ENCODE results near the gene ARSG.

Gene ARSG

DNA sequence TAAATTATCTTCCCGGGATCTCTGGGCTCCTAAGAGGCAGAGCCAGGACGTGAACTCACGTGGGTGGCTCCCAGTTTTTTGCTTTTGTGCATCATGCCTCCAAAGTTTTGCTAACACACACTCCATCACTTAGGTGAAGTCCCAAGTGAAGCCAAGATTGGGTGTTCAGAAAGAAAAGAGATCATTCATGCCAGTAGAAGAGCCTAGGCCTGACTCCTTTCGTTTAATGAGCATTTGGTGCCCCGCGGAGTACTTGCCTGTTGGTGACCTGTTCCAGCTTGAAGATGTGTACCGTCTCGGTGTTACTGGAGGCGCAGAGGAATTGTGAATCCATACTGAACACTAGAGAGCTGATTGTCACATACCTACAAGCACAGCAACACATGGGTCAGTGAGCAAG, 141.9 kb downstream of the ARSG start:
- DNase-seq = no peak

DNA sequence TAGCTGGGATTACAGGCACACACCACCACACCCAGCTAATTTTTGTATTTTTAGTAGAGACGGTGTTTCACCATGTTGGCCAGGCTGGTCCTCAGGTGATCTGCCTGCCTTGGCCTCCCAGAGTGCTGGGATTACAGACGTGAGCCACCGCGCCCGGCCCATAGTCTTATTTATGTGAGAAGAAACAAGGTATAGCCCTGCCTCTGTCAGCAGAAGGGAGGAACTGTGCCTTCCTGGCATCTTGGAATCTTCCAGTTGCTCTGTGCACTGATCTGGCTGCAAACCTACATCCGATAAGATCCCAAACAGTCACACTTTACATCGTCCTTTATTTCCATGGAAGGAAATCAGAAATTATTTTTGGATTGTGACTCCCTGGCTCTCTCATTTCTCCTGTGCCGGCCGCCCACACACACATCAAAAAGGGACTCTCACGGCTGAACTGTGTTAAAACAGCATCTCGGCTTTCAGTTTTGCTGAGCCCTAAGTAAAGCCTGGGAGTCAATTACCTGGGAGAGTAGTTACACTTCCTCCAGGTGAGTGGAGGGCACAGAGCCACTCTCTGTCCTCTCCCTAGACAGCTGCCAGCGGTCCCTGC, 142.7 kb downstream of the ARSG start:
- DNase-seq = no peak

DNA sequence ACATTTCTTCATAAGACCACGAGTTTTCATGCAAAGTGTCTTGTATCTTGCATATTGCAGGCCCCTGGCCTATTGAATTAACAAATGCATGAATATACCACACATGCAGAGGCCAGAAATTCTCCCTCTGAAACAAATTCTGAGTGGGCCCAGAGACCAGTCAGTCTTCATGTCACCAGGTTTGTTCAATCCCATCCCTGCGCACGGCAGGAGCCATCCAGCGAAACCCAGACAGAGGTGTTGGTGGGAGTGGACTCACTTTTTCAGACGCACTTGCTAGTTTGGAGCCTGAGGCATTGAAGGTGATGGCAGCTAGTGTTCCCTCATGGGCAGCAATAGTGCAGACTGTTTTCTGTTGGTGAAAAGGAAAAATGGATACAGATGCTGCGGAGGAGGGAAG, 144.1 kb downstream of the ARSG start:
- DNase-seq = no peak

DNA sequence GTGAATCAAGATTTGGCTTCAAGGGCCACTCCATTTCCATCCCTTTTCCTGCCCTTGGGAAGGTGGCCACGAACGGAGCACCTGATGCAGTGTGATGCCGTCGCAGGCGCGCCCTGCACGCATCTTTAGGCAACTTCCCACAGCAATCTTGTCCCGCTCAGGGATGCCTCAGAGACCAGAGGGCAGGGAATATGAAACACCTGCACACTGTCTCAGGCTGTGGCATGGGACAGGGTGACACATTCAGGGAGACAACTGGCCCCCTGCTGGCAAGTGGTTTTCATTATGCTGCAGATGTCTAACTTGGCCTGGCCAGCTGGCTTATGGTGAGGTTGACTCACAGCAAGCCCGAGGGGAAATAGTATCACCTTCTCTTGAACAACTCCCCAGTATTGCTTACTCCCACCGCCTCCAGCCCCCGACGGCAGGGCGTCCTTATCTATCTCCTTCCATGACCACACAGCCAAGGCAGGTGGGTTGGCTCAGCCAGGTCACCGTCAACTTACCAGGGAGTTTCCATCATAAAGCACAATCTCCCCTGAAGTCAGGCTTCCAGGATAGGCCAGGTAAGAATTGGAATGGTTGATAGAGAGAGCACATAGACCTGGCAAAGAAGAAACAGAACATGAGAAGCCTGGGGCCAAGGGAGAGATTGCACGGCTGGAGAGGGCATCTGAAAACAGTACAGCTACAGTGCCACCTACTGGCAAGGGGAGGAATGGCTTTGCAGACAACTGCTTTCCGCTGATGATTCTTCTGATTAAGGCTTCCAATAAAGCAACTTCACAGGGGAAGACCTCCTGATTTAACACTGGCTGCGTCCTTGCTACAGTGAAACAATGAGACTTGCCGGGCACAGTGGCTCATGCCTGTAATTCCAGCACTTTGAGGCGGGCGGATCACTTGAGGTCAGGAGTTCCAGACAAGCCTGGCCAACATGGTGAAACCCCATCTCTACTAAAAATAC, 144.9 kb downstream of the ARSG start:
- DNase-seq = peak; percentile 33

DNA sequence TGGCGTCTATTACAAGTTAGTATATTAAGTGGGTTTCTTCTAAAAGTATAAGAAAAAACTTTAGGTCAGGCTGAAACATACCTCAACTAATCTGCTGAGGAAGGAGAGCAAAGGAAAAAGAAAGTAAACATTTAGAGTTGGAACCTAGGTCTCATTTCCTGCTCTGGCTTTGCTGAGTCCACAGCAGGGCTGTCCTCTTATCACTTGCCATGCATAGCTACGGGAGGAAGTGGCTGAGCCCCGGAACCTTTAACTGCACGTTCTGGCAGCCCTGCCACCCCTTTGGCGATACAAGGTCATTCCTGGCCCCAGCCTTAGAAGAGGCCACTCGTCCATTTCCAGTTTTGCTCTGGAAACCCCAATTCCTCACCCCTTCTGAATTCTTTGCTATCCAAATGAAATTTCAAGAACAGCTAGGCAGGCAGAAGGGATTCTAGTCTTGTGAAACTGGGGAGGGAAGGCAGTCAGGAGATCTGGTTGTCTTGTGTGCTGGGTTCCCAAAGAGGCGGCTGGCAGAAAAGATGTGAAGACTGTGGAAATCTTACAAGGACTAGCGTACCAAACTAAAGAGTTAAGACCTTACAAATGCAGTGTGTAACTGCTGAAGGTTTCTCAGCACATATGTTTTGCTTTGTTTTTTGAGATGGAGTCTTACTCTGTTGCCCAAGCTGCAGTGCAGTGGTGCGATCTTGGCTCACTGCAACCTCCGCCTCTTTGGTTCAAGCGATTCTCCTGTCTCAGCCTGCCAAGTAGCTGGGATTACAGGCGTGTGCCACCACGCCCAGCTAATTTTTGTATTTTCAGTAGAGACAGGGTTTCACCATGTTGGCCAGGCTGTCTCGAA, 146.9 kb downstream of the ARSG start:
- DNase-seq = no peak

DNA sequence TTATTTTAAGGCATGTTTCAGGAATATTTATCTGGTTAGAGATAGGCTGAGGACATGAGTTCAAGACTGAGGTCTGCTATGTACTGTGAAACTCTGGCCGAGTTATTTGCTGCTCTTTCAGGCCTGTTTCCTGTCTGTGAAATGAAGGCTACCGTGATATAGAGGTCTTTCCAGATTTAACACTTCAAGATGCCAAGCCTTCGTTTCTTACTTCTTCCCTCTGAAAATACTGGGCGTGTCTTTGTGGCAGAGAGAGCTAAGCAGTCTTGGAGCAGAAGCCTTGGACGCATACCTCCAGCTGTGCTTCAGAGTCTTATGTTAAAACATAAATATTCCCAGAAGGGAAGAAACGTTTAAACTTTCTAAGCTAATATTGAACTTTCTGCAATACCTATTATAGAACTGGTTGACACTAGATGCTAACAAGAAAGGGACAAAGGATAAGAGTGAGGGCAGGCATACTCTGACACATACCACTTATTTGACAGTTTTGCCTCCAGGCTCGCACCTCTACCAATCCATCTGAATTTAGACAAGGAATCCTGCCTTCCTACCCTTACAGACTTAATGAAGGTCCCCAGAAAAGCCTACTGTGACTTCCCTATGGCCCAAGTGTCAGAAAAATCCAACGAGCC, 148.5 kb downstream of the ARSG start:
- no peak for DNase-seq

DNA sequence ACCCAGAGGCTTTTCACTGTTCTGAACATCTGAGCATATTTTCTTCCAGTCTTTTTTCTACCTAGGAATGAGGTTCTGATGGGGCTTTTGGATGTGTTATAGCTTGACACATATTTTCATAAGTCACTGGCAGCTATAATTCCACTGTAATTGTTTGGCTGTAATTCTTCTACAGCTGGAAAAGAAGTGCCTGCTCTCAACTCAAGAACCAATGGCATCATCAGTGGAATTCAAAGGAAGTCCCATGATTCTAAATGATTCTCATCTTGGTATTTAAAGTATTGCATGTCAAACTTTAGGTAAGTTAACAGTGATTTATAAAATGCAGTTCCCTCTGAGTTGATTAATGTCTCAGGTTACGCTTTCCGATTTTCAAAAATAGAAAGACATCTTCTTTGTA, 149.2 kb downstream of the ARSG start:
- DNase-seq = no peak

DNA sequence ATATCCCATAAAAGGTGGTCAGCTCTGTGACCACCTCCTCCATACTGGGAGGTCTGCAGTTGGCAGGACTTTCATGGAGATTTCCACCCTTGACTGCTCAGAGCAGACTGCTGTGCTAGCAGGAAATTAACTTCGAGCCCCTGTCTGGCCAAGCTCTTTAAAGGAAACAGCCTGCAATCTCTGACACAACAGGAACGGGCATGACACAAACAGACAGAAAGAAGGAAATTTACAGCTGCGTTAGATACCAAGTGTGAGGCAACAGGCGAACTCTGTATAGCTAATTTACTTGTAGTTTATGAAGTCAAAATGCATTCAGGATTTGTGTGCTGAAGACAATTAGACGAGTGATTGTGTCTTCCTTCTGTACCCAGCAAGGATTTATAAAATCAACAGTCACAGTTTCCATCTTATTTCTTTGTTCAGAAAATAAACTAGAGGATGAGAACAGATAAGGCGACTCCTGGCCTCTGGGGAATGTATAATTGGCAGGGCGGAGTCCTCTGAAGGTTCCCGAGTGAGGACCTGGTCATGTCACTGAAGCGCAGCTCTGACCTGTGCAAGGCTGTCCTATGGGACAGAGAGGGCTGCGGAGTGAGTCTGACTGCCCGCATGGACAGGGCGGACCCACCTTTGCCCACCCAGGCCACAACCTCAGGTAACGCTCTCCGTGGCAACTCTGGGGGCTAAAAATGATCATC, 149.9 kb downstream of the ARSG start:
- DNase-seq = no peak

DNA sequence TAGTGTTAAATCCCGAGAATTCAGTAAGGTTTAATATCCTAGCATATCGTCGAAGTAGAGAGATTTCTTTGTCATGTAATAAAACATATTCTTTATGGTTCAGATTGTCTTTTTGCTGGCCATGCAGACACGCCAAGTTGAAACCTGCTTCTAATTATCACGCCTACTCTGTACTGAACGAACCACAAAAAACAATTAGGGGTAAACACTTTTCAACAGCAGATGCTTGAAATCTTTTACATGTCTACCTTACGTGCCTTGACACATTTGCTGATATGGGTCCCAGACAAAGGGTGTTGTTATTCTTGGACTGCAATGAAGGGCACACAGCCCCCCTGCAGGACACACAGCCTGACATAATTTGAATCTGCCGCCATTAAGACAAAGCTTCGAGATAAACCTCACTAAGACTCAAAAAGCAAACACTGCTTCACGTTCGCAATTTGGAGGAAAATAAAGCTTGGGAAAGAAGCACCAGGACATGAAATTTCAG, 152.7 kb downstream of the ARSG start:
- no peak for DNase-seq

DNA sequence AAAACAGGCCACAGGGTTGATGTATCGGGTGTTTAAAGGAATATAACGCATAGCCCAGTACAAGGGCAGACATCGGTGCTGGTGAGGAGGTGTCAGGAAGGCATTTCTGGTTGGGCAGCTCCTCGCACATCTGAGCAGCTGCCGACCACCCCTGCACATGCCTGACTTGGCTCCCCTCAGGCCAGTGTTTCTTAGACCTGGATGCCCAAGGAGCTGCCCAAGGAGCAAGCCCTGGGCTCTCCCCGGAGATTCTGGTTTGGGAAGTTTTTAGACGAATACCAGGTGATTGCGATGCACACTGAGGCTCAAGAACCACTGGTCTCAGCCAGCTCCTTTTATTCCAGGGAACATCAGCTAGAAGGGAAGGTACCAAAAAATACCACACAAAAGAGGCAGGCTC, 154.4 kb downstream of the ARSG start:
- DNase-seq = no peak

DNA sequence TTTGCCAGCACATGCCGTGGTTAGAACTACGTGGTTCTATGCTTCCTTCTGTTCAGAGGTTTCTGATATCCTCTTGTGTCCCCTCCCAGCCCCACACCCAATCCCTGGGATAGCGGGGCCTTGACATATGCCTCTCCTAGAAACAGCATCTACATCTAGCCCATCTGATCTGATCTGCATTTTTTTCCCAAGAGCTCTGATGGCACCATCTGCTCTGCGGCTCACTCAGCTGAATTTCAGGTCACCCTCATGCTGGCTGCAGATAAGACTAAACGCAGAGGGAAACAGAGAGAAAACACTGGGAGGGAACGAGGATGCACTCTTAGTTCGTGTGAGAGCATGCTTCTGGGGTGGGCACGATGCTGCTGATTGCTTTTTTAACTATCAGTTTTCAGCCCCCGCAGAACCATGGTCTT, 155.3 kb downstream of the ARSG start:
- DNase-seq = no peak

DNA sequence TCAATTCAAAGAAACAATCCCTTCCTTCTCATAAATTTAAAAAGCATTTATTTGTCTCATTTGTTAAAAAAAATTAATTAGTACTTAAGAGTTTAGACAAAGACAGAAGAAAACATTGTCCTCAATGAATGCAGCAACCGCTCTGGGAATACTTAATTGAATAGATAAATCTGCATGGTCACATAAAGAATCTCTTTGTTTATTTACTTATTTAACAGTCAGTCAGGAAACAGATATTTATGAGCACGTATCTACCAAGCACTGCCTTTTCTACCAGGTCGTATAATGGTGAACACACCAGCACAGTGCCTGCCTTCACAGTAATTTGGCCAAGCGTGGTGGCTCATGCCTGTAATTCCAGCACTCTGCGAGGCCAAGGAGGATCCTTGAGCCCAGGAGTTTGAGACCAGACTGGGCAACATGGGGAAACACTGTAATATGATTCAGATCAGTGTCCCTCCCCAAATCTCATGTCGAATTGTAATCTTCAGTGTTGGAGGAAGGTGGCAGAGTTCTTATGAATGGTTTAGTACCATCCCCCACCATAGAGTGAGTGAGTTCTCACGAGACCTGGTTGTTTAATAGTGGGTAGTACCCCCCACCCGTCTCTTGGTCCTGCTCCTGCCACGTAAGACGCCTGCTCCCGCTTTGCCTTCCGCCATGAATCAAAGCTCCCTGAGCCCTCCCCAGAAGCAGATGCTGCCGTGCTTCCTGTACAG, 157.9 kb downstream of the ARSG start:
- no peak for DNase-seq

DNA sequence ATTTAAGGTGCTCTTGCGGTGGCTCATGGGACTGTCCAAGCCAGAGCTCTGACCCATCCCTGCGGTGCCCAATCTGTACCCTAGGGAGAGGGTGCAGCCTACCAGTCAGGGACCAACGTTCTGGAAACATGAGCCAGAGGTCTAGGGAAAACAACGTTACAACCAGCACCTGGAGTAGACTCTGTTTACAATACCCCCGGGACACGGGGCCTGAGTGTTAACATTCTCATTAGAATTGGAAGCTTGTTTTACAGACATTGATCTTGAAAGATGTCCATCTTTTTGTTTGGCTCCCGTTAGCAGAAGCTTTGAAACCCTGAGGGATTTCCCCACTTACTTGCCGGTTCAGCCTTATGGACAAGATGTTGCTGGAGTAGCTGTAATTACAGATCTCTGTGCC, 159.1 kb downstream of the ARSG start:
- no peak for DNase-seq

DNA sequence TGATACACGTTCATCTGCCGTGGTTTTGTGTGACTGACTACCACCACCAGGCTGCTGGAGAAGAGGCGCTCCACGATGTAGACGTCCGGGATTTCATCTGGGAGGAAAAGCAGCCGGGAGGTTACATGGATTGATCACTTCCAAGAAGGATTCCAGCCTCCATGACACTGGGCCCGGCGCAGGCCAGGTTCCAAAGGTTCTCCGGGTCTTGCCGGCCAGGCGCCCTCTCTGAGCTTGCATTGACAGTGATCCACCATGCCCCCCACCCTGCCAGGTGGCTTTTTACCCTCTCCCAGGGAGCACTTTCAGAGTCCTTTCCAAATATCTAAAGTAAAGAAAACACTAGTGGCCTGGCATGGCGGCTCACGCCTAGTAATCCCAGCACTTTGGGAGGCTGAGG, 159.5 kb downstream of the ARSG start:
- DNase-seq = no peak

DNA sequence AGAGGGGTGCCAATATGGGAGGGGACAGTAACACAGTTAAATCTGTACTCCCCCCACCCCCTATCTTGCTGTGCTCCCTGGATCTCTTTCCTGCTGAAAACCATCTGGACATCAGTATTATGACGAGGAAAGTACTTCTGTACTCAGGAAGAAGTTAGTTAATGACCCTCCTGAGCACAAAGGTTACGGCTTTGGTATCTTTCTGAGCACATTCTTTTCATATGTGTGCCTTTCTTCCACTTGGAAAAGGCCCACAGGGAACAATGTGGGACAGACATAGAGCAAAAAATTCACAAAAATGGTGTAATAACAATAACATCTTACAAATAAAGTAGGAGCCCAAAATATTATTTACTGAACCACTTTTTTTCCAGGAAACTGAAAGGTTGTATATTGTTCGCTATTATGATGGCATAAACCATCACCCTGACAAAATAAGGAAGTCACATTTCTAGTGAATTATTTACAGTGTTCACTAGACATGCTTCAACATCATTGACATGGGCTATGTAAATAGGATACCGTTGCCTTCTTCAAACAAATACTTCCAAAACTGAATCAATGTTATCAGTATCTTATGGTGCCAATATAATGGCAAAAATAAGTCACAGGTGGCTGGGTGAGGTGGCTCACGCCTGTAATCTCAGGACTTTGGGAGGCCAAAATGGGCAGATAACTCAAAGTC, 160.5 kb downstream of the ARSG start:
- DNase-seq = no peak

DNA sequence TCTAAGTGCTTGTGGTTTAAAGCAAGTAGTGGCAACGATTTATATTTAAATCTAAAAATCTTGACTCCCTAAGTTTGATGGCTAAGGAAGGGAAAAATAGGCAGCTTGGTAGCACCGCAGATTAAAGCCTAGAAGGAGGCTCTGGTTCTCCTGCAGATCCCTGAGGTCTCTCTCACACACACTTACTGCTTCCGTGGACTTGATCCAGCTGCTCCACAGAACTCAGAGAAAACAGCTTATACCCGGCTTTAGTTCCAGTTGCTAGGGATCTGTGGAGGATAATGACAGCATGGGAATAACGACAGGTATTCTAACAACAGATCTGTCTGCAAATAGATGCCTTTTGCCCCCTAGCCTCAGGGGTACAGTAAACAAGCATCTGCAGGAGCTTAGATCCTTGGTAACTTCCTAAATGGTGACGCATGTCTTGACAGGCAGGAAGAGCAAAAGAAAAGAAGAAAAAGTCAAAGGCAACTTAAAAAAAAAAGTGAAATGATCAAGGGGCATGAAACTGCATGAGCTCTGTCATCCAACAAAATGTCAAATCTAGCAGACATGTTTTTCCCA, 161.5 kb downstream of the ARSG start:
- DNase-seq = no peak

DNA sequence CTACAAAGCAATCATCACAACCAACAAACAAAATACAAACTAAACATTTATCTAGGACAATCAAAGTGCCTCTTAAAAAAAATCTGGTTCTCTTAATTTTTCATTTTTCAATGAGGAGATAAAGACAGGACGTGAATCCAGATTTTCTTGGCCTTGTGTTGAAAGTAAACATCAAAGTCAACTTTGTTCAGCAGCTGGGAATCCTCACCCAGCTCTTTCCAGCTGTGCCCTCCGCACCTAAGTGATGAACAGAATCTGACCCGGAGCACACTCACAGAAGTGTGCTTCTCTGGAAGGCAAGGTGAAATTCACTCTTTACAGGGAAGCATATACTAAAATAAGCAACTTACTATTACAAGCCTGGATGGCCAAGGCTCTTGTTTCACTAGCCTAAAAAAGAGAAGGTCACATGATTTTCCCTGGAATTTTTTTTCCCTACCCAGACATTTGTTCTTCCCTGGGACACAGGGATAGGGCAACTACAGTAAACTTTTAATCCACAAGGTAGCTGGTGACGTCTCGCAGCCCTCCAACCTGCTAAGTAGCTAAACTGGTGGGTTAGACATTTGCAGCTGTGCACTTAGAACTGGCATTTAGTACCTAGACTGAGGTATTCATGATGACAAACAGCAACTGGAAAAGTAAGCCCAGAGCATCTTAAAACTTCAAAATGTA, 162.8 kb downstream of the ARSG start:
- DNase-seq = no peak

DNA sequence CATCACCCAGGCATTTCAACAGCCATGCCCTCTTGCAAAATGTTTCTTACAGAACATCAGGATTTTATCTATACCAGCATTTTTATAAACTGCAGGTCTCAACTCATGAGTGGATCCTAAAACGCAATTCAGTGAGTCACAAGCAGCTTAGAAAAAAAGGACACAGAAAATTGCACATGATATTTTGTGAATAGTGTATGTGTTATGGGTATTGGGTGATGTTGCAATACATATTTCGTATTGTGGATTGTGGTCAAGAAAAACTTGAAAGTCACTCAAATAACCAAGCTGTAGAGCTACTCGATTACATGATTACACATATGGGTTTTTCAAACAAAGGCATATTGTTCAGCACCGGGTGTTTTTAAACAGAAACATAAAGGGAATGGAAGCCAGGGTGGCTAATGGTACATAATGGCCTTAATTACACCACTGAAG, 164.6 kb downstream of the ARSG start:
- no peak for DNase-seq

DNA sequence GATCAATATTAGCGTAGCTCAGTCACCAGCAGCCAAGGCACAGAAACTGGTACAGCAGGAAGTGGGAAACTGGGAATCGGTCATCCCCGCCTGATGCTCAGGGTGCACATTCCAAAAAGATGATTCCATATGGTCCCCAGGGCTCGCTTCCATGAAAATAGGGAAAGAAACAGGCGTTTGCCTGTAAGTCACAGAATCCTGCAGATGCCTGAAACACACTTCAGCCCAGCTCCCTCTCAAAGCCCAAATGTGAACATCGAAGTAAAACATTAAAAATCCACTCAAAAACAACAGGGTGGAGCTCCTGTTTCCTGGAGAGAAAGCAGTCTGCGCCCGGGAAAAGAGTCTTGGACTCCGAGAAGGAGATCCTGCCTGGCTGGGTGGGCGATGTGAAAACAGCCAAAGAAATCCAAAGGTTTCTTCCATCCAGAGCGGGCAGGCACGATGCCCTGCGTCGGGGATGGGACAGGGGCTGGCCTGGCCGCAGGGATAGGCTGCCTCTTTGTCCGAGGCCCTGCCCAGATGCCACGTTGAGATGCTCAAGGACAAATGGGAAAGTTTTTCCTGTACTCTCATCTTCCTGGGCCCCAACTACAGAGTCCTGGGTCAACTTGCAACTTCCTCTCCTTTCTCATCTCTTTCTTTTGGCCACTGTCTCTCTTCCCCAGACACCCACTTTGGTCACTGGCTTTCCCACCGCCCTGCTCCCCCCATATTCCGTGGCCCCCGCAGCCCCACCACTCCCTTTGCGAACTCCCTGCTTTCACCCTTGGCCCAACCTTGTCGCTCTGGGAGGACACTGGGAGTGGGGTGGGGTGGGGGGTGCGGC, 165.3 kb downstream of the ARSG start:
- DNase-seq = peak; percentile 41

All from 8988T (cell line).